ENCODE results near the gene NTNG1. TPM values are rescaled to one million over a fixed set of nuclear protein-coding genes. Genes with fewer than 3 reads are reported as not detected.

NTNG1 gene
- total RNA-seq, 1 donor from 2014 or later = not detected

- intact Hi-C loops (cut with DNase I) = no loop called here
- Histone ChIP-seq H3K27ac (no peak overlapping the region), H3K36me3 (no peaks in the 10 kb centered on the region), H3K4me3 (no peak overlapping the region), H3K4me1 (peaks cover 3 to 8% of the 10 kb centered on the region in 2 donors), H3K9me3 (no peaks in the 10 kb centered on the region), H3K27me3 (peaks cover 3% of the 10 kb centered on the region)
- DNase-seq (ENCODE audit: low spot score in 2 of 2) = no peak
- no peak for TF ChIP-seq CTCF (IDR thresholded peaks at IDR 0.05)
Observed at GRCh38 chr1:107138767-107139445, 1.9 kb upstream of the NTNG1 start.

- DNase-seq (ENCODE audit: low spot score in 2 of 2) = no peak
Observed at GRCh38 chr1:107139833-107140702, 771 bp upstream of the NTNG1 start.

GRCh38 chr1:107141491-107142126, 770 bp downstream of the NTNG1 start:
- Histone ChIP-seq H3K36me3 (no peaks in the 10 kb centered on the region), H3K4me3 (peak overlapping the region; percentile 63 to 72), H3K27me3 (peaks cover 3% of the 10 kb centered on the region), H3K4me1 (peaks cover 3 to 8% of the 10 kb centered on the region in 2 donors), H3K9me3 (no peaks in the 10 kb centered on the region), H3K27ac (no peak overlapping the region)
- intact Hi-C loops (cut with DNase I) = no loop called here
- DNase-seq (ENCODE audit: low spot score in 2 of 2) = no peak
- no peak for TF ChIP-seq CTCF (IDR thresholded peaks at IDR 0.05)

More at GRCh38 chr1:107139833-107140702, 771 bp upstream of the NTNG1 start:
- H3K27ac ChIP-seq = no peak overlapping the region
- intact Hi-C loops (cut with DNase I) = no loop called here
- H3K27me3 ChIP-seq = peaks cover 3% of the 10 kb centered on the region
- no peaks in the 10 kb centered on the region for H3K36me3 ChIP-seq
- peak overlapping the region; percentile 63 to 72 for H3K4me3 ChIP-seq
- H3K9me3 ChIP-seq = no peaks in the 10 kb centered on the region
- H3K4me1 ChIP-seq = peaks cover 3 to 8% of the 10 kb centered on the region in 2 donors
- TF ChIP-seq CTCF (IDR thresholded peaks at IDR 0.05) = no peak

- intact Hi-C loops (cut with DNase I) = no loop called here
- no peak for DNase-seq (ENCODE audit: low spot score in 2 of 2)
- no peaks in the 10 kb centered on the region for H3K36me3 ChIP-seq
- peak in 2 of 3 experiments; percentile 49 to 62 for TF ChIP-seq CTCF (IDR thresholded peaks at IDR 0.05)
- H3K4me3 ChIP-seq = peak overlapping the region; percentile 63 to 72
- H3K9me3 ChIP-seq = no peaks in the 10 kb centered on the region
- H3K27me3 ChIP-seq = peaks cover 3% of the 10 kb centered on the region
- H3K4me1 ChIP-seq = peaks cover 3 to 8% of the 10 kb centered on the region in 2 donors
- H3K27ac ChIP-seq = no peak overlapping the region
Observed at GRCh38 chr1:107142140-107142542, 1.3 kb downstream of the NTNG1 start.

GRCh38 chr1:107142666-107143065, 1.8 kb downstream of the NTNG1 start:
- Histone ChIP-seq H3K27ac (no peak overlapping the region), H3K9me3 (no peaks in the 10 kb centered on the region), H3K27me3 (peaks cover 3% of the 10 kb centered on the region), H3K4me3 (no peak overlapping the region), H3K36me3 (no peaks in the 10 kb centered on the region), H3K4me1 (peaks cover 3 to 8% of the 10 kb centered on the region in 2 donors)
- TF ChIP-seq CTCF (IDR thresholded peaks at IDR 0.05) = no peak
- DNase-seq (ENCODE audit: low spot score in 2 of 2) = no peak
- intact Hi-C loops (cut with DNase I) = no loop called here

Data from ascending aorta (tissue), 2 donors.